Heart right ventricle (tissue), 16 donors: ENCODE results near the gene SEMA3G. TPM values are rescaled to one million over a fixed set of nuclear protein-coding genes. Genes with fewer than 3 reads are reported as not detected.

Source experiments
- ATAC-seq, 8 donors: fragments of 200-7000 bp; cut with Tn5 transposase; one replicate each; pipeline ENCODE4 v1.9.1; 2020; ENCODE audit warnings: mild to moderate bottlenecking in 8 of 8, moderate library complexity in 8 of 8, moderate number of reproducible peaks in 1 of 8
- DNase-seq, 2 donors: peaks; one replicate each; pipeline ENCODE4 v3.0.0-alpha.2; 2020
- H3K27ac ChIP-seq, 10 donors: fragments of 200-600 bp; sonication (generic) in 2 of 10; one replicate each; pipeline versions ENCODE4 v1.5.0 to v1.8.0; 2020 to 2022; ENCODE audit warnings: mild to moderate bottlenecking in 3 of 10
- H3K27me3 ChIP-seq, 7 donors: fragments of 200-600 bp; one replicate each; pipeline ENCODE4 v1.8.0; 2021 to 2022; ENCODE audit warnings: mild to moderate bottlenecking in 2 of 7
- H3K36me3 ChIP-seq, 9 donors: fragments of 200-600 bp; sonication (generic) in 1 of 9; one replicate each; pipeline versions ENCODE4 v1.5.0 to v1.8.0; 2020 to 2022; ENCODE audit warnings: mild to moderate bottlenecking in 2 of 9
- H3K4me1 ChIP-seq, 9 donors: fragments of 200-600 bp; sonication (generic) in 1 of 9; one replicate each; pipeline versions ENCODE4 v1.5.0 to v1.8.0; 2020 to 2022; ENCODE audit warnings: mild to moderate bottlenecking in 4 of 9
- H3K4me3 ChIP-seq, 10 donors: fragments of 200-600 bp; sonication (generic) in 2 of 10; one replicate each; pipeline versions ENCODE4 v1.5.0 to v1.8.0; 2020 to 2022; ENCODE audit warnings: mild to moderate bottlenecking in 7 of 10, moderate library complexity in 2 of 10
- H3K9me3 ChIP-seq, 11 donors: fragments of 200-600 bp in 10 of 11; sonication (generic) in 2 of 11; one replicate each; pipeline versions ENCODE4 v1.5.0 to v1.8.0; 2013 to 2022; ENCODE audit warnings: mild to moderate bottlenecking in 2 of 11, control low read depth in 1 of 11, moderate library complexity in 1 of 11
- CTCF ChIP-seq, 9 donors: fragments of 200-600 bp; sonication (generic) in 2 of 9; IDR thresholded peaks; one replicate each; pipeline versions ENCODE4 v1.5.0 to v1.8.0; 2021 to 2022; ENCODE audit warnings: antibody characterized with exemption in 9 of 9, mild to moderate bottlenecking in 5 of 9, moderate library complexity in 1 of 9
- WGBS, 2 donors: extraction: QIAGEN DNeasy Blood & Tissue Kit; methylation state at CpG; one replicate each; pipeline ENCODE4 v1.1.7; 2013; ENCODE audit warnings: inconsistent platforms in 1 of 2; 5-methylcytosine and 5-hydroxymethylcytosine counted together
- intact Hi-C, 10 donors: fragments of 100-400 bp; cut with DNase I; formaldehyde crosslinking; loops; one replicate each; pipeline versions ENCODE4 v1.11.1 to v1.14.2; 2022
- polyA plus RNA-seq, 2 donors: library from polyadenylated mRNA; stranded (reverse); fragments of 200-250 nt; gene quantifications; one replicate each; pipeline ENCODE4 v1.2.3, GENCODE V29; 2013
- total RNA-seq, 10 donors: library from RNA; stranded (reverse); fragmentation: NEBNext Ultra II Directional in 3 of 10; extraction: Animal tissue kit (Norgen Biotek cat#: 25700) in 3 of 10; gene quantifications; one replicate each; pipeline versions ENCODE4 v1.2.1 to v1.2.4, GENCODE V29; 2021 to 2023
- donor health status: Arrhythmogenic right ventricular cardiomyopathy.
- donor health status: ischemic (EF 13 %, LVEDD 7.1; RV severe dilation, severe dysfunction).
- donor health status: healthy with polysubstance abuse.
- donor health status: DM: no; HTN: yes; CAD: no.
- donor health status: DM: no; HTN: no; CAD: no.
- donor health status: ischemic (EF 25% LVEDD 6.9; RV normal size, moderate dysfunction).
- donor health status: ischemic (EF 25% LVEDD 5.7; RV mildly dilated, moderate dysfunction).
- donor health status: healthy.
- donor health status: DM: yes; HTN: yes; CAD: no.
- donor health status: Ischemic cardiomyopathy.
- donor health status: ischemic (EF 35%, LVEDD 5.7; RV mildly dilated, moderate dysfunction).
- donor health status: nonischemic (EF 11% LVEDD 7.7; RV severe dilation, severe dysfunction).
- donor health status: DM: yes; HTN: yes; CAD: no.
- donor health status: PGD.
- donor health status: ischemic (EF 29% LVEDD 5.4; RV normal size, mild dysfunction).
- donor health status: nonischemic (EF 23%, LVEDD 6.1; RV moderate dilation, normal function).

SEMA3G gene
- total and polyA plus RNA-seq, 12 donors, result 8.3 to 17.8 (median 15.0) TPM

GRCh38 chr3:52458770-52459545 lies 14.1 kb upstream of the SEMA3G start:
- Histone ChIP-seq H3K4me3 (no peak overlapping the region), H3K27me3 (no peaks in the 10 kb centered on the region), H3K36me3 (peaks cover 0 to 67% (median 35%) of the 10 kb centered on the region in 9 donors), H3K9me3 (no peaks in the 10 kb centered on the region), H3K27ac (no peak overlapping the region), H3K4me1 (peaks cover 17 to 44% (median 28%) of the 10 kb centered on the region in 9 donors)
- DNase-seq (no peak), ATAC-seq (no peak)
- TF ChIP-seq CTCF (IDR thresholded peaks at IDR 0.05), result no peak
- intact Hi-C loops, result loop anchor here in 3 of 10 donors (10.0 kb wide), 2 partner anchors 224 to 226 kb away; partner anchors contain the start of genes GNL3 (in 3 of the 3), PBRM1 (in 3 of the 3) and TWF2 (in 1 of the 3)
- WGBS, 2 donors, result 95 to 97% methylated on average over 14 of the region's 14 CpGs

- no peaks in the 10 kb centered on the region for H3K9me3 ChIP-seq
- no peak overlapping the region for H3K27ac ChIP-seq
- 77 to 78% methylated on average over 6 of the region's 6 CpGs for WGBS, 2 donors
- H3K36me3 ChIP-seq, result peaks cover 0 to 61% (median 35%) of the 10 kb centered on the region in 9 donors
- DNase-seq, result no peak
- H3K4me3 ChIP-seq, result no peak overlapping the region
- intact Hi-C loops, result loop anchor here in 3 of 10 donors (10.0 kb wide), 2 partner anchors 223 to 227 kb away; partner anchors contain the start of genes GNL3 (in 3 of the 3), PBRM1 (in 3 of the 3) and TWF2 (in 1 of the 3)
- ATAC-seq, result no peak
- H3K27me3 ChIP-seq, result no peaks in the 10 kb centered on the region
- TF ChIP-seq CTCF (IDR thresholded peaks at IDR 0.05), result no peak
- H3K4me1 ChIP-seq, result peaks cover 17 to 43% (median 28%) of the 10 kb centered on the region in 9 donors
Observed at GRCh38 chr3:52458031-52458760, 13.3 kb upstream of the SEMA3G start.

GRCh38 chr3:52456800-52457183 lies 11.9 kb upstream of the SEMA3G start:
- DNase-seq (no peak), ATAC-seq (no peak)
- Histone ChIP-seq H3K4me1 (peaks cover 17 to 34% (median 28%) of the 10 kb centered on the region in 9 donors), H3K27ac (peak overlapping the region; percentile 88 to 99 (median 92)), H3K27me3 (no peaks in the 10 kb centered on the region), H3K36me3 (peaks cover 0 to 52% (median 30%) of the 10 kb centered on the region in 9 donors), H3K9me3 (no peaks in the 10 kb centered on the region), H3K4me3 (peak overlapping the region in 9 of 10 donors; percentile 65 to 96 (median 80))
- intact Hi-C loops, result loop anchor here in 3 of 10 donors (10.0 kb wide), 2 partner anchors 222 to 228 kb away; partner anchors contain the start of genes GNL3 (in 3 of the 3), PBRM1 (in 3 of the 3) and TWF2 (in 1 of the 3)
- WGBS, 2 donors, result 64 to 74% methylated on average over 5 of the region's 5 CpGs
- no peak for TF ChIP-seq CTCF (IDR thresholded peaks at IDR 0.05)
